Ovary (tissue), 9 donors: ENCODE results near the gene UBTD1. TPM values are rescaled to one million over a fixed set of nuclear protein-coding genes. Genes with fewer than 3 reads are reported as not detected.

ENCODE experiments used
- DNase-seq, 5 donors: peaks; one replicate each; pipeline ENCODE4 v3.0.0-alpha.2; 2019 to 2020
- H3K27ac ChIP-seq, 2 donors: fragments of 200-600 bp; one replicate each; pipeline versions ENCODE4 v1.5.1 to v1.8.0; 2019 to 2022
- H3K27me3 ChIP-seq: fragments of 200-600 bp; one replicate; pipeline ENCODE4 v1.8.0; 2022
- H3K36me3 ChIP-seq: fragments of 200-600 bp; sonication (generic); one replicate; pipeline ENCODE4 v1.5.1; 2019
- H3K4me1 ChIP-seq: one replicate; pipeline ENCODE4 v1.8.1; 2013; ENCODE audit warnings: mild to moderate bottlenecking, moderate library complexity; ENCODE audit not compliant: insufficient read depth
- H3K4me3 ChIP-seq: fragments of 200-600 bp; sonication (generic); one replicate; pipeline ENCODE4 v1.5.1; 2017
- H3K9me3 ChIP-seq, 2 donors: fragments of 200-600 bp in 1 of 2; sonication (generic) in 1 of 2; one replicate each; pipeline versions ENCODE4 v1.5.1 to v1.8.1; 2013 to 2019; ENCODE audit warnings: mild to moderate bottlenecking in 1 of 2, moderate library complexity in 1 of 2
- CTCF ChIP-seq, 3 donors: fragments of 450-650 bp in 2 of 3; fragments of 200-600 bp in 1 of 3; IDR thresholded peaks; one replicate each; pipeline versions ENCODE4 v1.5.1 to v1.8.0; 2016 to 2022; ENCODE audit warnings: antibody characterized with exemption in 3 of 3, mild to moderate bottlenecking in 1 of 3
- EP300 ChIP-seq: sonication (generic); formaldehyde crosslinking; IDR thresholded peaks from one replicate; pipeline ENCODE4 v1.6.1; 2017; ENCODE audit warnings: antibody characterized with exemption
- POLR2A ChIP-seq: fragments of 450-650 bp; IDR thresholded peaks from one replicate; pipeline ENCODE4 v1.6.1; 2017; ENCODE audit warnings: antibody characterized with exemption, mild to moderate bottlenecking, moderate library complexity
- WGBS, 3 donors: extraction: QIAGEN DNeasy Blood & Tissue Kit in 1 of 3; methylation state at CpG; one replicate each; pipeline versions ENCODE4 v1.1.5 to v1.1.7; 2013 to 2017; 5-methylcytosine and 5-hydroxymethylcytosine counted together
- intact Hi-C, 4 donors: fragments of 100-400 bp; cut with DNase I; formaldehyde crosslinking; loops; one replicate each; pipeline versions ENCODE4 v1.11.0 to v1.15.1; 2022 to 2023
- polyA plus RNA-seq, 2 donors: library from polyadenylated mRNA; stranded (reverse); fragments of 200-250 nt in 1 of 2; fragments of 350-450 nt in 1 of 2; fragmentation: Illumina TruSeq in 1 of 2; extraction: RNeasy Lipid Tissue Mini Kit (QIAGEN cat#74804) in 1 of 2; gene quantifications; one replicate each; pipeline ENCODE4 v1.2.3, GENCODE V29; 2013 to 2014
- total RNA-seq, 7 donors: library from RNA; depleted of rRNA in 2 of 7; stranded (reverse); fragments of >200 nt in 2 of 7; fragmentation: NEBNext Ultra II Directional in 3 of 7; extraction: Animal tissue kit (Norgen Biotek cat#: 25700) in 3 of 7; gene quantifications; one replicate each; pipeline versions ENCODE4 v1.1.0 to v1.2.4, GENCODE V29; 2016 to 2023
- donor health status: DM: no; HTN: no; CAD: no; lungs with moderate emphysema.
- donor health status: DM: no; HTN: no; CAD: no.
- donor health status: Bipolar disorder and iron deficiency.
- donor health status: DM: yes; HTN: yes; CAD: no.
- donor health status: DM: no; HTN: no; CAD: no.
- donor health status: DM: yes; HTN: yes; CAD: no.

UBTD1 gene
- total and polyA plus RNA-seq, 9 donors: 0.20 to 15.2 (median 11.5) TPM

GRCh38 chr10:97459933-97460332 lies 38.8 kb upstream of the UBTD1 start:
- no peak overlapping the region for H3K27ac ChIP-seq
- no peak overlapping the region for H3K4me3 ChIP-seq
- no peaks in the 10 kb centered on the region for H3K27me3 ChIP-seq
- H3K4me1 ChIP-seq: no peaks in the 10 kb centered on the region
- no peak for DNase-seq
- 74 to 82% (median 78%) methylated on average over 7 of the region's 7 CpGs for WGBS, 3 donors
- TF ChIP-seq POLR2A (no peak), EP300 (no peak), CTCF (IDR thresholded peaks at IDR 0.05) (no peak)
- intact Hi-C loops: loop anchor here in 3 of 4 donors (5.0 kb wide), 2 partner anchors 92 to 152 kb away; no protein-coding TSS in a partner anchor
- no peaks in the 10 kb centered on the region for H3K36me3 ChIP-seq
- H3K9me3 ChIP-seq: no peaks in the 10 kb centered on the region

GRCh38 chr10:97462309-97462708 lies 36.4 kb upstream of the UBTD1 start:
- intact Hi-C loops: loop anchor here in 3 of 4 donors (5.0 kb wide), 2 partner anchors 90 to 150 kb away; no protein-coding TSS in a partner anchor
- TF ChIP-seq EP300 (no peak), POLR2A (no peak), CTCF (IDR thresholded peaks at IDR 0.05) (no peak)
- Histone ChIP-seq H3K9me3 (no peaks in the 10 kb centered on the region), H3K4me3 (no peak overlapping the region), H3K36me3 (no peaks in the 10 kb centered on the region), H3K27me3 (no peaks in the 10 kb centered on the region), H3K27ac (no peak overlapping the region), H3K4me1 (no peaks in the 10 kb centered on the region)
- no peak for DNase-seq
- WGBS, 3 donors: 83 to 93% (median 92%) methylated on average over 2 of the region's 2 CpGs

GRCh38 chr10:97463363-97464132 lies 35.2 kb upstream of the UBTD1 start:
- intact Hi-C loops: loop anchor here in 3 of 4 donors (5.0 kb wide), 2 partner anchors 89 to 149 kb away; no protein-coding TSS in a partner anchor
- H3K36me3 ChIP-seq: no peaks in the 10 kb centered on the region
- H3K4me3 ChIP-seq: no peak overlapping the region
- WGBS, 3 donors: 76 to 80% (median 79%) methylated on average over 4 of the region's 4 CpGs
- no peak for TF ChIP-seq POLR2A
- no peak for TF ChIP-seq EP300
- peak; percentile 62 to 69 (median 63) for TF ChIP-seq CTCF (IDR thresholded peaks at IDR 0.05)
- DNase-seq: peak in 1 of 5 donors; percentile 19
- no peaks in the 10 kb centered on the region for H3K9me3 ChIP-seq
- H3K4me1 ChIP-seq: no peaks in the 10 kb centered on the region
- no peaks in the 10 kb centered on the region for H3K27me3 ChIP-seq
- H3K27ac ChIP-seq: no peak overlapping the region

GRCh38 chr10:97464226-97464625 lies 34.5 kb upstream of the UBTD1 start:
- 58 to 84% (median 59%) methylated on average over 1 of the region's 1 CpG for WGBS, 3 donors
- H3K27me3 ChIP-seq: no peaks in the 10 kb centered on the region
- H3K4me3 ChIP-seq: no peak overlapping the region
- H3K36me3 ChIP-seq: no peaks in the 10 kb centered on the region
- TF ChIP-seq CTCF (IDR thresholded peaks at IDR 0.05): no peak
- no peak for TF ChIP-seq POLR2A
- TF ChIP-seq EP300: no peak
- no peaks in the 10 kb centered on the region for H3K9me3 ChIP-seq
- peak in 1 of 5 donors; percentile 0 for DNase-seq
- no peaks in the 10 kb centered on the region for H3K4me1 ChIP-seq
- H3K27ac ChIP-seq: no peak overlapping the region
- intact Hi-C loops: loop anchor here in 3 of 4 donors (5.0 kb wide), 2 partner anchors 88 to 148 kb away; no protein-coding TSS in a partner anchor
